Calu3 (cell line): ENCODE results near the gene ESRRB. TPM values are rescaled to one million over a fixed set of nuclear protein-coding genes. Genes with fewer than 3 reads are reported as not detected.

Source experiments
- BruUV-seq: library from RNA; stranded (reverse); fragments of 400-500 nt; replicated peaks from 2 replicates; lab custom pipeline; 2021; lab: Mats Ljungman, UMichigan
- CTCF ChIA-PET: fragments of 300-600 bp; sonication (Branson Sonifier 250); formaldehyde crosslinking; loops from one replicate; lab custom pipeline; 2022; ENCODE audit warnings: antibody characterized with exemption; lab: Charles Lee
- DNase-seq: peaks from one replicate; pipeline ENCODE4 v3.0.0; 2022
- H3K27ac Mint-ChIP-seq: one replicate; pipeline ENCODE4 v1.8.0; 2022; ENCODE audit warnings: mixed read lengths; ENCODE audit not compliant: unreplicated experiment
- H3K27me3 Mint-ChIP-seq: one replicate; pipeline ENCODE4 v1.8.0; 2022; ENCODE audit warnings: mixed read lengths; ENCODE audit not compliant: unreplicated experiment
- H3K36me3 Mint-ChIP-seq: one replicate; pipeline ENCODE4 v1.8.0; 2022; ENCODE audit warnings: mild to moderate bottlenecking, moderate library complexity, mixed read lengths; ENCODE audit not compliant: insufficient read depth, unreplicated experiment
- H3K4me1 Mint-ChIP-seq: one replicate; pipeline ENCODE4 v1.8.0; 2022; ENCODE audit warnings: mild to moderate bottlenecking, low read depth, mixed read lengths; ENCODE audit not compliant: unreplicated experiment
- H3K4me3 Mint-ChIP-seq: one replicate; pipeline ENCODE4 v1.8.0; 2022; ENCODE audit warnings: mild to moderate bottlenecking, low read depth, moderate library complexity, mixed read lengths; ENCODE audit not compliant: unreplicated experiment
- H3K9me3 Mint-ChIP-seq: one replicate; pipeline ENCODE4 v1.8.0; 2022; ENCODE audit warnings: low read depth, mixed read lengths; ENCODE audit not compliant: unreplicated experiment
- CTCF ChIP-seq: fragments of 200-600 bp; IDR thresholded peaks from one replicate; pipeline ENCODE4 v1.8.0; 2022; ENCODE audit warnings: antibody characterized with exemption; ENCODE audit not compliant: unreplicated experiment
- intact Hi-C: fragments of 100-400 bp; cut with micrococcal nuclease; formaldehyde crosslinking; loops from one replicate; pipeline ENCODE4 v1.10.0; 2022; ENCODE audit not compliant: unreplicated experiment
- total RNA-seq: library from RNA; stranded (reverse); gene quantifications from 2 replicates; pipeline ENCODE4 v1.2.3, GENCODE V29; 2022

The ESRRB gene
- total RNA-seq, 1 experiment from 2014 or later: 0.21 TPM

GRCh38 chr14:76510181-76510580, 134.2 kb downstream of the ESRRB start:
- CTCF ChIA-PET: no interaction called here
- no TSS peak for BruUV-seq
- Mint-ChIP-seq H3K4me1 (no peaks in the 10 kb centered on the region), H3K9me3 (no peaks in the 10 kb centered on the region), H3K4me3 (no peak overlapping the region), H3K27me3 (peaks cover 100% of the 10 kb centered on the region), H3K27ac (no peak overlapping the region), H3K36me3 (no peaks in the 10 kb centered on the region)
- no peak for TF ChIP-seq CTCF
- intact Hi-C loops: no loop called here
- no peak for DNase-seq

GRCh38 chr14:76514213-76514998, 138.5 kb downstream of the ESRRB start:
- no TSS peak for BruUV-seq
- H3K4me1 Mint-ChIP-seq: no peaks in the 10 kb centered on the region
- peaks cover 91% of the 10 kb centered on the region for H3K27me3 Mint-ChIP-seq
- CTCF ChIA-PET: interaction anchor here (1.3 kb wide), 1 partner anchor 139 kb away, joined by 3 read pairs; no protein-coding TSS in a partner anchor
- no peak overlapping the region for H3K27ac Mint-ChIP-seq
- peak; percentile 26 for DNase-seq
- intact Hi-C loops: loop anchor here (1.0 kb wide), 1 partner anchor 131 kb away; no protein-coding TSS in a partner anchor
- H3K9me3 Mint-ChIP-seq: no peaks in the 10 kb centered on the region
- no peak overlapping the region for H3K4me3 Mint-ChIP-seq
- no peak for TF ChIP-seq CTCF
- no peaks in the 10 kb centered on the region for H3K36me3 Mint-ChIP-seq

GRCh38 chr14:76516884-76517283, 140.9 kb downstream of the ESRRB start:
- DNase-seq: no peak
- no peak for TF ChIP-seq CTCF
- Mint-ChIP-seq H3K27ac (no peak overlapping the region), H3K4me3 (no peak overlapping the region), H3K9me3 (no peaks in the 10 kb centered on the region), H3K4me1 (no peaks in the 10 kb centered on the region), H3K36me3 (no peaks in the 10 kb centered on the region), H3K27me3 (peaks cover 91% of the 10 kb centered on the region)
- CTCF ChIA-PET: interaction anchor here (0.6 to 0.7 kb wide), 2 partner anchors 126 to 860 kb away, joined by 3 to 4 read pairs; partner anchors contain the start of genes SAMD15 and TMED8
- no TSS peak for BruUV-seq
- intact Hi-C loops: no loop called here

- Mint-ChIP-seq H3K4me3 (no peak overlapping the region), H3K27ac (no peak overlapping the region), H3K36me3 (no peaks in the 10 kb centered on the region), H3K27me3 (peaks cover 91% of the 10 kb centered on the region), H3K9me3 (no peaks in the 10 kb centered on the region), H3K4me1 (no peaks in the 10 kb centered on the region)
- no peak for DNase-seq
- CTCF ChIA-PET: no interaction called here
- BruUV-seq: no TSS peak
- TF ChIP-seq CTCF: no peak
- intact Hi-C loops: no loop called here
These were observed 142.4 kb downstream of the ESRRB start for GRCh38 chr14:76518366-76518765.
